H7 (cell line): ENCODE results near the gene FBXL16. TPM values are rescaled to one million over a fixed set of nuclear protein-coding genes. Genes with fewer than 3 reads are reported as not detected.
"Not testable (repeated sequence)": the region's sequence is repeated elsewhere in the genome, so short reads cannot be mapped to it uniquely, and the experiment has no call there.

Experiments
- DNase-seq: peaks from one replicate; pipeline ENCODE4 v3.0.0; 2012
- H3K27me3 ChIP-seq: 2 replicates; pipeline ENCODE4 v1.6.0; 2011; ENCODE audit warnings: mild to moderate bottlenecking, low read length; ENCODE audit not compliant: control insufficient read depth, insufficient read depth
- H3K36me3 ChIP-seq: replicated peaks from 2 replicates; pipeline ENCODE4 v1.5.1; 2011; ENCODE audit warnings: low read length; ENCODE audit not compliant: control insufficient read depth, insufficient read depth
- H3K4me3 ChIP-seq: 2 replicates; pipeline ENCODE4 v1.5.1; 2011; ENCODE audit warnings: low read depth, mild to moderate bottlenecking, control low read depth, low read length, moderate library complexity; ENCODE audit not compliant: insufficient read depth
- total RNA-seq: library from RNA; depleted of rRNA; stranded (reverse); fragments of >200 nt; shearing (Covaris generic); gene quantifications from 2 replicates; pipeline ENCODE4 v1.2.3, GENCODE V29; 2014; rRNA removed

FBXL16 gene, protein sequence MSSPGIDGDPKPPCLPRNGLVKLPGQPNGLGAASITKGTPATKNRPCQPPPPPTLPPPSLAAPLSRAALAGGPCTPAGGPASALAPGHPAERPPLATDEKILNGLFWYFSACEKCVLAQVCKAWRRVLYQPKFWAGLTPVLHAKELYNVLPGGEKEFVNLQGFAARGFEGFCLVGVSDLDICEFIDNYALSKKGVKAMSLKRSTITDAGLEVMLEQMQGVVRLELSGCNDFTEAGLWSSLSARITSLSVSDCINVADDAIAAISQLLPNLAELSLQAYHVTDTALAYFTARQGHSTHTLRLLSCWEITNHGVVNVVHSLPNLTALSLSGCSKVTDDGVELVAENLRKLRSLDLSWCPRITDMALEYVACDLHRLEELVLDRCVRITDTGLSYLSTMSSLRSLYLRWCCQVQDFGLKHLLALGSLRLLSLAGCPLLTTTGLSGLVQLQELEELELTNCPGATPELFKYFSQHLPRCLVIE
- total RNA-seq: 2.8 and 7.1 TPM in 2 replicates

DNA sequence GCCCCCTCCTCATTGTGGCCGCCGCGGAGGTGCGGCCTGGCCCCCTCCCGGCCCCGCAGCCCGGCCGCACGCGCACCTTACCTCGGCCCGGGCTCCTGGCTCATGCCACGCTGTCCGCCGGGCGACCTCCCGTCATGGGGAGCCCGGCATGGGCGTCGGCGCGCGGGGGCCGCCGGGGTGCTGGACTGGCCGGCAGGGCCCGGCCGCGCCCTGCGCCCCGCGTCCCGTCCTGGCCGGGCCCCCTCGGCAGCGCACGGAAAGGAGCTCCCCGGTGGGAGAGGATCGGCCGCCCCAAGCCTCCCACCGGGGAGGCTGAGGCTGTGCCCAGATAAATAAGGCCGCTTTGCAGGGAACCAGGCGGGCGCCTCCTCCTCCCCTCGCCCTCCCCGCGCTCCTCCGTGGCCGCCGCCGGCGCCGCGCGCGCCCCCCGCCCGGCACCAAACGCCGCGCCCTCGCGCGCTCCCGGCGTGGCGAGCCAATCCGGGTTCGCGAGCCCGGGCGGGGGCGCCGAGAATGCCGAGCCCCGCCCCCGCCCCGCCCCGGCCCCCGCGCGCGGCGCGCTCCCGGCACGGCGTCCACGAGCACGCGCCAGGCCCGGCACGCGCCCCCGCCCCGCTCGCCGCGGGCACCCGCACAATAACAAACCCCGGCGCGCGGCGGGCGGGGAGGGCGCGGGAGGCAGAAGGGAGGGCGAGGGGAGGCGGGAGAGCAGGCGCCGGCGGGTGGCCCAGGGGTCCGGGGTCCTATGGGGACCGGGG is at the start of gene FBXL16:
FBXL16 (minus strand) TSS at position 371 of the 758 bp plus-strand sequence. CDS start 8,396 bp downstream, outside the sequence.
- peak; percentile 95 for DNase-seq
- peaks cover 86% of the 10 kb centered on the region for H3K27me3 ChIP-seq
- no peaks in the 10 kb centered on the region for H3K36me3 ChIP-seq
- peak within 1 kb of the TSS; percentile 54 for H3K4me3 ChIP-seq

DNA sequence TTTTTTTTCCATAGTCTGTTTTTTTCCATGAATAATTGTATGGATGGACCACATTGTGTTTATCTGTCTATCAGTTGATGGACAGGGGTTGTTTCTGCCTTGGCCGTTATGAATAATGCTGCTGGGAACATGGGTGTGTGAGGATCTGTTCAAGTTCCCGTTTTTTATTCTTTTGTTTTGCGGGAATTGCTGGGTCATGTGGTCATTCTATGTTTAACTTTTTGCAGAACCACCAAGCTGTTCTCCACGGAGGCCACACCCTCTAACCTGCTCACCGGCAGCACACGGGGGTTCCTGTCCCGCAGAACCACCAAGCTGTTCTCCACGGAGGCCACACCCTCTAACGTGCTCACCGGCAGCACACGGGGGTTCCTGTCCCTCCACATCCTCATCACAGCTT is 49.1 kb upstream of the FBXL16 start:
- no peaks in the 10 kb centered on the region for H3K27me3 ChIP-seq
- H3K4me3 ChIP-seq: no peak overlapping the region
- no peaks in the 10 kb centered on the region for H3K36me3 ChIP-seq
- DNase-seq: no peak

GRCh38 chr16:754121-754607 is 48.6 kb upstream of the FBXL16 start:
- H3K4me3 ChIP-seq, DNase-seq, H3K36me3 ChIP-seq: not testable (repeated sequence)

GRCh38 chr16:752007-752312 is 46.4 kb upstream of the FBXL16 start:
- Histone ChIP-seq H3K4me3 (no peak overlapping the region), H3K36me3 (no peaks in the 10 kb centered on the region), H3K27me3 (no peaks in the 10 kb centered on the region)
- DNase-seq: no peak

More at GRCh38 chr16:754121-754607, 48.6 kb upstream of the FBXL16 start:
- H3K27me3 ChIP-seq: not testable (repeated sequence)

GRCh38 chr16:751152-752006 is 45.8 kb upstream of the FBXL16 start:
- no peak for DNase-seq

GRCh38 chr16:750485-750884 is 44.9 kb upstream of the FBXL16 start:
- no peak overlapping the region for H3K4me3 ChIP-seq

More at GRCh38 chr16:751152-752006, 45.8 kb upstream of the FBXL16 start:
- no peaks in the 10 kb centered on the region for H3K36me3 ChIP-seq
- H3K27me3 ChIP-seq: no peaks in the 10 kb centered on the region
- H3K4me3 ChIP-seq: no peak overlapping the region

GRCh38 chr16:749010-749409 is 43.4 kb upstream of the FBXL16 start:
- Histone ChIP-seq H3K4me3 (no peak overlapping the region), H3K36me3 (no peaks in the 10 kb centered on the region), H3K27me3 (no peaks in the 10 kb centered on the region)
- no peak for DNase-seq

More at GRCh38 chr16:750485-750884, 44.9 kb upstream of the FBXL16 start:
- no peaks in the 10 kb centered on the region for H3K27me3 ChIP-seq
- DNase-seq: no peak
- H3K36me3 ChIP-seq: no peaks in the 10 kb centered on the region

- no peak for DNase-seq
- Histone ChIP-seq H3K36me3 (no peaks in the 10 kb centered on the region), H3K27me3 (no peaks in the 10 kb centered on the region), H3K4me3 (no peak overlapping the region)
Observed at GRCh38 chr16:747978-748746, 42.6 kb upstream of the FBXL16 start.

GRCh38 chr16:746637-747036 is 41.0 kb upstream of the FBXL16 start:
- Histone ChIP-seq H3K4me3 (no peak overlapping the region), H3K36me3 (no peaks in the 10 kb centered on the region), H3K27me3 (no peaks in the 10 kb centered on the region)
- DNase-seq: no peak

GRCh38 chr16:745739-746138 is 40.1 kb upstream of the FBXL16 start:
- H3K36me3 ChIP-seq: no peaks in the 10 kb centered on the region
- H3K4me3 ChIP-seq: no peak overlapping the region
- peak; percentile 99 for DNase-seq
- no peaks in the 10 kb centered on the region for H3K27me3 ChIP-seq

DNA sequence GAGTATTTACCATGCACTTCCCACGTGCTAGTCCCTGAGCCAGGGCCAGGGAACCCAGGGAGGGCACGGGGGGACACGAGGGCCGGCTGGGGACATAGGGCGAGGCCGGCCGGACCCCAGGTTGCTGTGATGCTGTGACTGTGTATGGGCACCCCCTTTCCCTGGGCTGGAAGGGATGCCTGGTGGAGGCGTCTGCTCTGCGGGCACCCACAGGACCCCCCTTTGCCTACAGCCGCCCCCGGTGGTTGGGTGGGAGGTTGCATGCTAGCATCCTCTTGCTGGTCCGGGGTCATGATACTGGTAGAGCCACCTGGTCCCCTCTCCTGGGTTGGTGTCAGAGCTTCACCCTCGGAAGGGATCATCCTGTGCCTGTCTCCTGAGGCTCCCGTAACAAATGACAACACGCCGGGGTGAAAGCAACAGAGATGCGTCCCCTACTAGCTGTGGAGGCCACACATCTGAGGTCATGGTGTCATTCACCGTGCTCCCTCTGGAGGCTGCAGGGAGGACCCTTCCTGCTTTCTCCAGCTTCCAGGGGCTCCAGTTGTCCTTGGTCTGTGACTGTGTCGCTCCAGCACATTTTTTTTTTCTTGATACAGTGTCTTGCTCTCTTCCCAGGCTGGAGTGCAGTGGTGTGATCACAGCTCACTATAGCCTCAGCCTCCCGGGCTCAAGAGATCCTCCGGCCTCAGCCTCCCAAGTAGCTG is 38.3 kb upstream of the FBXL16 start:
- DNase-seq: peak; percentile 83
- no peak overlapping the region for H3K4me3 ChIP-seq
- no peaks in the 10 kb centered on the region for H3K27me3 ChIP-seq
- no peaks in the 10 kb centered on the region for H3K36me3 ChIP-seq

DNA sequence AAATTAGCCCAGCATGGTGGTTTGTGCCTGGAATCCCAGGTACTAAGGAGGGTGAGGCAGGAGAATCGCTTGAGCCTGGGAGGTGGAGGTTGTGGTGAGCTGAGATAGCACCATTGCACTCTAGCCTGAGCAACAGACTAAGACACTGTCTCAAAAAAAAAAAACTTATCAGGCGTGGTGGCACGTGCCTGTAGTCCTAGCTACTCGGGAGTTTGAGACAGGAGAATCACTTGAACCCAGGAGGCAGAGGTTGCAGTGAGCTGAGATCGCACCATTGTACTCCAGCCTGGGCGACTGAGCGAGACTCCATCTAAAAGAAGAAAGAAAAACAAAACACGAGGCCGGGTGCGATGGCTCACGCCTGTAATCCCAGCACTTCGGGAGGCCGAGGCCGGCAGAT is 37.3 kb upstream of the FBXL16 start:
- not testable (repeated sequence) for H3K4me3 ChIP-seq, DNase-seq, H3K27me3 ChIP-seq, H3K36me3 ChIP-seq

GRCh38 chr16:741986-742629 is 36.5 kb upstream of the FBXL16 start:
- Histone ChIP-seq H3K4me3 (no peak overlapping the region), H3K36me3 (no peaks in the 10 kb centered on the region; the same call in 1 of the 2 replicates), H3K27me3 (no peaks in the 10 kb centered on the region)

More at GRCh38 chr16:741986-742629, 36.5 kb upstream of the FBXL16 start:
- DNase-seq: no peak
